Erythroblast (primary cell): ENCODE measurements around the gene GJC2.

ENCODE experiments used
- GATA1 ChIP-seq: IDR thresholded peaks from 2 replicates; pipeline ENCODE4 v1.6.1; 2011; ENCODE audit warnings: low read depth, mild to moderate bottlenecking, control low read depth, low read length, moderate library complexity
- POLR2A ChIP-seq: IDR thresholded peaks from 2 replicates; pipeline ENCODE4 v1.6.1; 2011; ENCODE audit warnings: mild to moderate bottlenecking, low read length

DNA sequence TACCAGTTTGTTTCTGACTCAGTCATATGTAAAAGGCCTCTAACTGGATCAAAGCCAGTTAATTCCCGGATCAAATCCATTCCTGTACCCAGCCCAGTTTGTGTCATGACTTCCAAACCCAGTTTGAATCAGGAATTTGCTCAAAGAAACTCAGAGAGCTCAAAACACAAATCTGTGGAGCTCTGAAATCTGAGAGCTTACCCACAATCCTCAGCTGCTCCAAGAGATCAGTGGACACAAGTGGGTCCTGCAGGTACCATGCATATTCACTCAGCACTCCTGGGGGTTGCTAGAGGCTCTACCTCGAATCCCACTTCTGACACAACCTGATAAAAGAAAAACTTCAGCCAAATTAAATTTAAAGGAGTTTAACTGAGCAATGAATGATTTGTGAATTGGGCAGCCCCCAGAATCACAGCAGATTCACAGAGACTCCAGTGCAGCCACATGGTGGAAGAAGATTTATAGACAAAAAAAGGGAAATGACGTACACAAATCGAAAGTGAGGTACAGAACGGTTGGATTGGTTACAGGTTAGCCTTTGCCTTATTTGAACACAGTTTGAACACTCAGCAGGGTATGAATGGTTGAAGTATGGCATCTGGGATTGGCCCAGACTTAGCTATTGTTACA is 28.8 kb upstream of the GJC2 start:
- TF ChIP-seq POLR2A (no peak), GATA1 (no peak)
